Measurements from ENCODE around the gene NRAP.

NRAP gene

DNA sequence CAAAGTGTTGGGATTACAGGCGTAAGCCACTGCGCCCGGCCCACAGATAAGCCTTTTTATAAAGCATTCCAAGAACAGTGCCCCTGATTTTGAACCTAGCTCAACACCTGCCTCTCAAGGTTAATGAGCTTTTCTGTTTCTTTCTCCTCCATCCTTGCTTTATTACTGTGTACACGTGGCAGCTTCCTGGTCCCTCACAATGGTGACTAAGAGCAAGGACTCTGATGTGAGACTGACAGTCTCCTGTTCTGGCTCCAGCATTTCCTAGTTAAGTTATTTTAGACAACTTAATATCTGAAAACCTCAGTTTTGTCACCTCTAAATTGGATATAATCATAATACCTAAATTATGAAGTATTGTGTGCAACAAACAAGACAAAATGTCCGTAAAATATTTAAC, 101.1 kb downstream of the NRAP start:
- no peak for DNase-seq
- TF ChIP-seq POLR2A (IDR thresholded peaks at IDR 0.05; ENCODE audit: low read length): no peak
- no peak for TF ChIP-seq GATA1 (IDR thresholded peaks at IDR 0.05; ENCODE audit: low read depth, low read length)

DNA sequence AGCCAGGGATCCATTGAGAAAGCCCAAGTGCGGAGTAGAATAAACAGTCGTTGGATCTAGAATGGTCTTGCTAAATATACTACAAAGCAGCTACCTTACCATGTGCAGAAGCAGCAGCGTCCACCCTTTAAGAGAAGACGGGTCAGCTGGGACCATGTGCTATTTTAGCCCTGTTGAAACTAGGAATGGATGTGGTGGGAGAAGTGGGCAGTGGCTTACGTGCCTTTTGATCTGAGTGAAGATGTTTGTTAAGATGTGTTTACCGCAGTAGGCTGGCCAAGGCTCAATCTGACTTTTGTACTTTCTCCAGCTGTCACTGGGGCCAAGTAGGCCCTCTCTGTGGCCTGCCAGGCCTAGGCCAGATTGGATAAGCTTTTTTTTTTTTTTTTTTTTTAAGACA, 101.8 kb downstream of the NRAP start:
- DNase-seq: no peak
- TF ChIP-seq GATA1 (IDR thresholded peaks at IDR 0.05; ENCODE audit: low read depth, low read length): no peak
- no peak for TF ChIP-seq POLR2A (IDR thresholded peaks at IDR 0.05; ENCODE audit: low read length)

DNA sequence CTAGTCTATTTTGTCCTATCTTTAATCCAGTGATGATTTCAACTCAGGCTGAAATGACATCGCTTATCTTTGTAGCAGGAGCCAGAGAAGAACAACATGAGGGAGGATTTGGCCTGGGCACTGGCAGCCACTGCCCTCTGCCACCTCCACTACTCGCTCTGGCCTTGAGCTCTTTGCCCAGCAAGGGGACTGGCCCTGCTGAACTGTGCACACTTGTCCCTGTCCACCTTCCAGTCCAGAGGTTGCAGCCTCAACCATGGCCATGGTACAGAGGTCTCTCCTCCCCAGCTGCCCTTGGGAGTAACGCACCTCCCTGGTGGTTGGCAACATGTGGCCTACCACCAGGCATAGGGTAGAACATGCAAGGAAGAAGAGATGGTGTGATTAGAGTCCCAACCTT, 102.6 kb downstream of the NRAP start:
- DNase-seq: no peak
- TF ChIP-seq GATA1 (IDR thresholded peaks at IDR 0.05; ENCODE audit: low read depth, low read length) (no peak), POLR2A (IDR thresholded peaks at IDR 0.05; ENCODE audit: low read length) (no peak)

DNA sequence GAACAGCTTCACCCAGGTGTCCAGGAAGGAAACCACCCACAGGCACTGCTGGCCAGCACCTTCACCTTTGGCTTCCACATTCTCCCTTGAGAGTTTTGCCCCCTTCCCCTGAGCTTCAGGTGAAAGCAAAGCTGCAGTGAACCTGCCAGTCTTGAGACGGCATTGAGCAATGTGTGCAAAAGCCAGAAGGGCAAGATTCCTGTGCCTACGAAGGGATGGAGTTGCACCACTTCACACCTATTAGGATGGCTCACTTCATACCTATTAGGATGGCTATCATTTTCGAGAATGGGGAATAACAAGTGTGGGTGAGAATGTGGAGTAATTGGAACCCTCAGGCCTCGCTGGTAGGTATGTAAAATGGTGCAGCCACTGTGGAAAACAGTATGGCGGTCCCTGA, 103.8 kb downstream of the NRAP start:
- TF ChIP-seq GATA1 (IDR thresholded peaks at IDR 0.05; ENCODE audit: low read depth, low read length) (no peak), POLR2A (IDR thresholded peaks at IDR 0.05; ENCODE audit: low read length) (no peak)
- no peak for DNase-seq

GRCh38 chr10:113557903-113558321, 105.9 kb downstream of the NRAP start:
- no peak for DNase-seq
- no peak for TF ChIP-seq GATA1 (IDR thresholded peaks at IDR 0.05; ENCODE audit: low read depth, low read length)
- no peak for TF ChIP-seq POLR2A (IDR thresholded peaks at IDR 0.05; ENCODE audit: low read length)

GRCh38 chr10:113557424-113557862, 106.4 kb downstream of the NRAP start:
- TF ChIP-seq POLR2A (IDR thresholded peaks at IDR 0.05; ENCODE audit: low read length) (no peak), GATA1 (IDR thresholded peaks at IDR 0.05; ENCODE audit: low read depth, low read length) (no peak)
- no peak for DNase-seq

GRCh38 chr10:113555751-113556150, 108.1 kb downstream of the NRAP start:
- DNase-seq: no peak
- TF ChIP-seq POLR2A (IDR thresholded peaks at IDR 0.05; ENCODE audit: low read length) (no peak), GATA1 (IDR thresholded peaks at IDR 0.05; ENCODE audit: low read depth, low read length) (no peak)

DNA sequence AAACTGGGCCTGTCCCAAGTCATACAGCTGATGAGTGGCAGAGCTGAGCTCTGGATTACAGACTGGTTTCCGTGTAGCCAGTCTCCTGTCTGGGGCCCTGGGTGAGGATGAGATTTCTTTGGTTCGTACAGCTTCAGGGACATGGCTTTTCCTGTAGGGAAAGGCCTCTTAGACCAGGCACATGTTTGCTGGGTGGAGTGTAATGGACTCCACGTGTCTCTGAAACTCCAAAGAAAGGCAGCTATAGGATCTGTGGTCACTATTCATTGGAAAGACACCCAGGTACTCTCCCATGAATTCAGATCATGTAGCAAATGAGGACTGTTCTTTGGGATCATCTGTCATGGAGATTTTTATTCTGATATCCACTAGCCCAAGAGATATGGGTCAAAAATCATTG, 108.6 kb downstream of the NRAP start:
- TF ChIP-seq GATA1 (IDR thresholded peaks at IDR 0.05; ENCODE audit: low read depth, low read length) (no peak), POLR2A (IDR thresholded peaks at IDR 0.05; ENCODE audit: low read length) (no peak)

DNA sequence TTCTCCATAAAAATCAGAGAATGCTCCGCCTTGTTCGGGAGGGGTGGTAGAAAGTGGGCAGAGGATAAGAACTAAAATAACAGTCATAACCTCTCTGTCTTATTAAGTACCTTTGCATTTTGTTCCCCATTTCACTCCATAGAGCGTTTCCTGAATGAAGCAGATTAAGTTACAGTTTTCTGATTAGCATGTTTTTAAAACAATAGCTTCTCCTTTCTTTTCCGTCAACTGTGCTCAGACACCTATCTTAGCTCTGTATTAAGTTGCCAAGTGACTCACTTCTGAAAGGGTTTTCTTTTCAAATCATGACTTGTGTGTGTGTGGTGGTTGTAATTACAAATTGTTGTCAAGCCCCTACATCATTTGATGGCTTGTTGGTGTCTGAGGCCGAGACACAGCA, 109.6 kb downstream of the NRAP start:
- TF ChIP-seq GATA1 (IDR thresholded peaks at IDR 0.05; ENCODE audit: low read depth, low read length) (no peak), POLR2A (IDR thresholded peaks at IDR 0.05; ENCODE audit: low read length) (no peak)
- DNase-seq: no peak

More for the DNA sequence above, 108.6 kb downstream of the NRAP start:
- DNase-seq: no peak

DNA sequence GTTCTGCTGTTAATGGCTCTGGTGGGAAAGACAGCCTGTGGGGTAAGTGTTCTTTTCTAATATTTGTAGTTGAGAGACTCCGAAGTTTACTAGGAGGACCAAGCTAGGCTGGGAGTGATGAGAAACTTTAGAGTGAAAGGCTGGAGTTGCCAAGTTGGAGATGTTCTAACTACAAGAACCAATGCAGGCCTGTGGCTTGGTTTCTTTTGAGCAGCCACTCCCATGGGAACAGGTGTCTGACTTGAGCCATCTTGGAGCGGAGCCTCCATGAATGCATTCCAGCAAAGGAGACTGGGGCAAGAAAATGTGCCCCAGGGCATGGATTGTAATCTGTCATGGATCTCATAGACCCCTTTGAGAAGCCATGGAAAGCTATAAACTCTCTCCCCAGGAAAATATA, 110.7 kb downstream of the NRAP start:
- no peak for DNase-seq
- TF ChIP-seq GATA1 (IDR thresholded peaks at IDR 0.05; ENCODE audit: low read depth, low read length): no peak
- TF ChIP-seq POLR2A (IDR thresholded peaks at IDR 0.05; ENCODE audit: low read length): no peak

GRCh38 chr10:113552701-113553100, 111.1 kb downstream of the NRAP start, which contains the start of gene HABP2:
HABP2 (plus strand) TSS chr10:113553053; CDS start chr10:113553122, 69 bp downstream.
- TF ChIP-seq GATA1 (IDR thresholded peaks at IDR 0.05; ENCODE audit: low read depth, low read length) (no peak), POLR2A (IDR thresholded peaks at IDR 0.05; ENCODE audit: low read length) (no peak)
- DNase-seq: no peak

- TF ChIP-seq GATA1 (IDR thresholded peaks at IDR 0.05; ENCODE audit: low read depth, low read length) (no peak), POLR2A (IDR thresholded peaks at IDR 0.05; ENCODE audit: low read length) (no peak)
- no peak for DNase-seq
Observed at GRCh38 chr10:113552014-113552413, 111.8 kb downstream of the NRAP start.

- no peak for DNase-seq
- TF ChIP-seq POLR2A (IDR thresholded peaks at IDR 0.05; ENCODE audit: low read length): no peak
- TF ChIP-seq GATA1 (IDR thresholded peaks at IDR 0.05; ENCODE audit: low read depth, low read length): no peak
Observed at GRCh38 chr10:113550365-113550764, 113.5 kb downstream of the NRAP start.

DNA sequence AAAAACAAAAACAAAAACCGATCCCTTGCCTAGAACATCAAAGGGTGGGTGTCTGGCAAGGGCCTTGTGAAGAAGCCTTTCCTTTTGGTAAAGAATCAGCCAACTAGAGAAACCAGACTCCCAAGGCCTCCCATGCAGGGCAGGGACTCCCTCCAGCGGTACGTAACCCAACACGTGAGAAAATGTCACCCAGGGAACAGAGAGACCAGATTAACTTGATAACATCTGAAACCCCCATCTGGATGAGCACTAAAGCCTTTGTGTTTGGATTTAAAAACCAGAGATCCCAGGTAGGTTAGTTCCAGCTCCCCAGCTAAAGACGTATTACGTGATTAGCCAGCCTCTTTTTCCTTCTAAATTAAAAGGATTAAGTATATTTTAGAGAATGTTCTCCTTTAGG, 114.0 kb downstream of the NRAP start:
- no peak for TF ChIP-seq POLR2A (IDR thresholded peaks at IDR 0.05; ENCODE audit: low read length)
- no peak for TF ChIP-seq GATA1 (IDR thresholded peaks at IDR 0.05; ENCODE audit: low read depth, low read length)
- DNase-seq: no peak

DNA sequence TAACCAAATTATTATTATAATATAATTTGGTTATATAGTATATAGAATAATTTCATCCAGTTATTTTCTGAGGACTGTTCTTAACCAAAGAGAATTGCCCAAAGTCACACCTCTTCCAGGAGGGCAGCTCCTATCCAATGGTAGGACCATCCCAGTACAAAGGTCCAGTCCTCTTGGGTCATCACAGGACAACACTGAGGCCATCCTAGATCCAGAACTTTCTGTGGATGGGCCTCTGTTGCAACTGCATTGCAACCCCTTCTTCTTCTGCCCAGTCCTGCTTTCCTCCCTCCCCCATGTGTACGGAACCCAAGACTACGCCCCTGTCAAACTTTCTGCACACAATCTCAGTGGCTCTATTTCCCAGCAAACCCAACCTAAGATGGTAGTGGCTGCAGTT, 116.4 kb downstream of the NRAP start:
- TF ChIP-seq GATA1 (IDR thresholded peaks at IDR 0.05; ENCODE audit: low read depth, low read length) (no peak), POLR2A (IDR thresholded peaks at IDR 0.05; ENCODE audit: low read length) (no peak)
- no peak for DNase-seq

GRCh38 chr10:113544392-113544791, 119.4 kb downstream of the NRAP start:
- no peak for DNase-seq
- TF ChIP-seq GATA1 (IDR thresholded peaks at IDR 0.05; ENCODE audit: low read depth, low read length) (no peak), POLR2A (IDR thresholded peaks at IDR 0.05; ENCODE audit: low read length) (no peak)
